Fibroblast of lung (primary cell): Measurements from ENCODE around the gene KLK4.

ENCODE experiments used
- EZH2 ChIP-seq: IDR thresholded peaks from 2 replicates; pipeline ENCODE4 v1.5.1; 2012; ENCODE audit warnings: low read length, control low read depth, mild to moderate bottlenecking; ENCODE audit errors: missing control alignments
- TF ChIP-seq, protein P1 (sequence below), 2 donors: IDR thresholded peaks in 1 of 2; conservative IDR thresholded peaks in 1 of 2; 1 replicate in 1 of 2; 2 replicates in 1 of 2; pipeline ENCODE4 v1.5.1; 2011 to 2012; ENCODE audit warnings: low read length in 2 of 2, control low read depth in 1 of 2, inconsistent platforms in 1 of 2, low read depth in 1 of 2, mild to moderate bottlenecking in 1 of 2

DNA sequence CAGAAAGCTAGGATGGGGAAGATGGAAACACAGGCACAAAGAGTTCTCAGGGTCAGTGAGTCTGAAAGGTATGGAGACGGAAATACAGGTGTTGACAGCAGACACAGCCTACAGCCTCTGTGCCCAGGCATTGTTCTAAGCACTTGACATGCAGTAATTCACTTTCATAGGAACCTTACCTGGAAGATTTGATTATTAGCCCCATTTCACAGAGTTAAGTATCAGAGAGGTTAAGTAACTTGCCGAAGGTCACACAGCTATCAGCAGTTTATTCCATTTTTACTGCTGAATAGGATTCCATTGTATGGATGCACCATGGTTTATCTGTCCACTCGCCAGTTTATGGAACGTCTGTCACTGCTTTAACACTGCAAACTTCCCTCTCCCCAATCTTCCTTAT is 13.2 kb downstream of the KLK4 start:
- no peak for TF ChIP-seq EZH2
- TF ChIP-seq, protein P1, sequence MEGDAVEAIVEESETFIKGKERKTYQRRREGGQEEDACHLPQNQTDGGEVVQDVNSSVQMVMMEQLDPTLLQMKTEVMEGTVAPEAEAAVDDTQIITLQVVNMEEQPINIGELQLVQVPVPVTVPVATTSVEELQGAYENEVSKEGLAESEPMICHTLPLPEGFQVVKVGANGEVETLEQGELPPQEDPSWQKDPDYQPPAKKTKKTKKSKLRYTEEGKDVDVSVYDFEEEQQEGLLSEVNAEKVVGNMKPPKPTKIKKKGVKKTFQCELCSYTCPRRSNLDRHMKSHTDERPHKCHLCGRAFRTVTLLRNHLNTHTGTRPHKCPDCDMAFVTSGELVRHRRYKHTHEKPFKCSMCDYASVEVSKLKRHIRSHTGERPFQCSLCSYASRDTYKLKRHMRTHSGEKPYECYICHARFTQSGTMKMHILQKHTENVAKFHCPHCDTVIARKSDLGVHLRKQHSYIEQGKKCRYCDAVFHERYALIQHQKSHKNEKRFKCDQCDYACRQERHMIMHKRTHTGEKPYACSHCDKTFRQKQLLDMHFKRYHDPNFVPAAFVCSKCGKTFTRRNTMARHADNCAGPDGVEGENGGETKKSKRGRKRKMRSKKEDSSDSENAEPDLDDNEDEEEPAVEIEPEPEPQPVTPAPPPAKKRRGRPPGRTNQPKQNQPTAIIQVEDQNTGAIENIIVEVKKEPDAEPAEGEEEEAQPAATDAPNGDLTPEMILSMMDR (conservative IDR thresholded peaks at IDR 0.05 in 1 of 2, IDR thresholded peaks at IDR 0.05 in 1 of 2; ENCODE audit: low read depth in 1 of 2, low read length in 2 of 2), result no peak
